HepG2 (cell line): ENCODE data around the gene ACADVL.

Source experiments
- ELF3 ChIP-seq: IDR thresholded peaks from 2 replicates; pipeline ENCODE4 v1.6.1; 2016; ENCODE audit warnings: missing genetic modification reagents, missing compliant biosample characterization
- HDAC1 ChIP-seq: sonication (generic); formaldehyde crosslinking; IDR thresholded peaks from 2 replicates; pipeline ENCODE4 v1.5.1; 2020; ENCODE audit warnings: mild to moderate bottlenecking, missing genetic modification reagents
- NPAS2 ChIP-seq: sonication (generic); formaldehyde crosslinking; IDR thresholded peaks from 2 replicates; pipeline ENCODE4 v1.8.0; 2022; ENCODE audit warnings: mild to moderate bottlenecking, missing genetic modification reagents, borderline replicate concordance
- RAD21 ChIP-seq: fragments of 450-650 bp; formaldehyde crosslinking; IDR thresholded peaks from 2 replicates; pipeline ENCODE4 v1.5.0; 2020; ENCODE audit warnings: mild to moderate bottlenecking
- RNF219 ChIP-seq: sonication (generic); formaldehyde crosslinking; IDR thresholded peaks from 2 replicates; pipeline ENCODE4 v1.5.0; 2020; ENCODE audit warnings: mild to moderate bottlenecking, missing genetic modification reagents
- SP1 ChIP-seq, 2 experiments: fragments of 450-650 bp in 1 of 2; sonication (generic) in 1 of 2; formaldehyde crosslinking in 1 of 2; IDR thresholded peaks; 2 replicates each; pipeline versions ENCODE4 v1.4.0 to v1.6.1; 2016 to 2020; ENCODE audit warnings: missing genetic modification reagents in 1 of 2
- TCF12 ChIP-seq, 2 experiments: fragments of 450-650 bp in 1 of 2; sonication (generic) in 1 of 2; formaldehyde crosslinking in 1 of 2; IDR thresholded peaks; 2 replicates each; pipeline versions ENCODE4 v1.6.1 to v1.8.0; 2017 to 2022; ENCODE audit warnings: antibody characterized with exemption in 1 of 2, mild to moderate bottlenecking in 1 of 2, missing genetic modification reagents in 1 of 2, moderate library complexity in 1 of 2
- TCF7 ChIP-seq: sonication (generic); IDR thresholded peaks from 2 replicates; pipeline ENCODE4 v1.6.1; 2016; ENCODE audit warnings: antibody characterized with exemption, low read depth
- ZFAT ChIP-seq: sonication (generic); formaldehyde crosslinking; conservative IDR thresholded peaks from 2 replicates; pipeline ENCODE4 v1.8.1; 2023; ENCODE audit warnings: missing genetic modification reagents, inconsistent platforms
- ZSCAN20 ChIP-seq: sonication (generic); formaldehyde crosslinking; IDR thresholded peaks from 2 replicates; pipeline ENCODE4 v1.4.0; 2020; ENCODE audit warnings: missing genetic modification reagents, mild to moderate bottlenecking, borderline replicate concordance
- ZSCAN25 ChIP-seq: sonication (generic); formaldehyde crosslinking; IDR thresholded peaks from 2 replicates; pipeline ENCODE4 v1.8.0; 2022; ENCODE audit warnings: mild to moderate bottlenecking, missing genetic modification reagents
- TF ChIP-seq, protein P1 (sequence below): sonication (generic); formaldehyde crosslinking; IDR thresholded peaks from 2 replicates; pipeline ENCODE4 v1.5.0; 2020; ENCODE audit warnings: mild to moderate bottlenecking, missing genetic modification reagents, borderline replicate concordance
- TF ChIP-seq, protein P2 (sequence below): sonication (generic); formaldehyde crosslinking; IDR thresholded peaks from 2 replicates; pipeline ENCODE4 v1.5.0; 2020; ENCODE audit warnings: mild to moderate bottlenecking, missing genetic modification reagents, moderate library complexity

- no peak for TF ChIP-seq TCF7
- TF ChIP-seq, protein P1, sequence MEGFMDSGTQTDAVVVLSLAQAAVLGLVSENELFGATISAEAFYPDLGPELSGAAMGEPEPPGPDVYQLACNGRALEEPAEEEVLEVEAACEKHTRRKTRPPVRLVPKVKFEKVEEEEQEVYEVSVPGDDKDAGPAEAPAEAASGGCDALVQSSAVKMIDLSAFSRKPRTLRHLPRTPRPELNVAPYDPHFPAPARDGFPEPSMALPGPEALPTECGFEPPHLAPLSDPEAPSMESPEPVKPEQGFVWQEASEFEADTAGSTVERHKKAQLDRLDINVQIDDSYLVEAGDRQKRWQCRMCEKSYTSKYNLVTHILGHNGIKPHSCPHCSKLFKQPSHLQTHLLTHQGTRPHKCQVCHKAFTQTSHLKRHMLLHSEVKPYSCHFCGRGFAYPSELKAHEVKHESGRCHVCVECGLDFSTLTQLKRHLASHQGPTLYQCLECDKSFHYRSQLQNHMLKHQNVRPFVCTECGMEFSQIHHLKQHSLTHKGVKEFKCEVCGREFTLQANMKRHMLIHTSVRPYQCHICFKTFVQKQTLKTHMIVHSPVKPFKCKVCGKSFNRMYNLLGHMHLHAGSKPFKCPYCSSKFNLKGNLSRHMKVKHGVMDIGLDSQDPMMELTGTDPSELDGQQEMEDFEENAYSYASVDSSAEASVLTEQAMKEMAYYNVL: no peak
- no peak for TF ChIP-seq ELF3 (CRISPR knock-in tag)
- no peak for TF ChIP-seq HDAC1 (CRISPR knock-in tag)
- no peak for TF ChIP-seq ZSCAN25 (CRISPR knock-in tag)
- TF ChIP-seq TCF12 (IDR thresholded peaks at IDR 0.05): no peak
- no peak for TF ChIP-seq TCF12 (CRISPR knock-in tag; IDR thresholded peaks at IDR 0.05)
- no peak for TF ChIP-seq SP1 (IDR thresholded peaks at IDR 0.05)
- no peak for TF ChIP-seq SP1 (CRISPR knock-in tag; IDR thresholded peaks at IDR 0.05)
- TF ChIP-seq RNF219 (CRISPR knock-in tag): no peak
- TF ChIP-seq, protein P2, sequence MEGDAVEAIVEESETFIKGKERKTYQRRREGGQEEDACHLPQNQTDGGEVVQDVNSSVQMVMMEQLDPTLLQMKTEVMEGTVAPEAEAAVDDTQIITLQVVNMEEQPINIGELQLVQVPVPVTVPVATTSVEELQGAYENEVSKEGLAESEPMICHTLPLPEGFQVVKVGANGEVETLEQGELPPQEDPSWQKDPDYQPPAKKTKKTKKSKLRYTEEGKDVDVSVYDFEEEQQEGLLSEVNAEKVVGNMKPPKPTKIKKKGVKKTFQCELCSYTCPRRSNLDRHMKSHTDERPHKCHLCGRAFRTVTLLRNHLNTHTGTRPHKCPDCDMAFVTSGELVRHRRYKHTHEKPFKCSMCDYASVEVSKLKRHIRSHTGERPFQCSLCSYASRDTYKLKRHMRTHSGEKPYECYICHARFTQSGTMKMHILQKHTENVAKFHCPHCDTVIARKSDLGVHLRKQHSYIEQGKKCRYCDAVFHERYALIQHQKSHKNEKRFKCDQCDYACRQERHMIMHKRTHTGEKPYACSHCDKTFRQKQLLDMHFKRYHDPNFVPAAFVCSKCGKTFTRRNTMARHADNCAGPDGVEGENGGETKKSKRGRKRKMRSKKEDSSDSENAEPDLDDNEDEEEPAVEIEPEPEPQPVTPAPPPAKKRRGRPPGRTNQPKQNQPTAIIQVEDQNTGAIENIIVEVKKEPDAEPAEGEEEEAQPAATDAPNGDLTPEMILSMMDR: no peak
- TF ChIP-seq ZSCAN20 (CRISPR knock-in tag): no peak
- no peak for TF ChIP-seq ZFAT
- TF ChIP-seq NPAS2 (CRISPR knock-in tag): no peak
- no peak for TF ChIP-seq RAD21 (CRISPR knock-in tag)
Observed at GRCh38 chr17:7175330-7175733, 44.4 kb upstream of the ACADVL start.
